ENCODE measurements around the gene B4GALNT2.
"Not testable (repeated sequence)": the region's sequence is repeated elsewhere in the genome, so short reads cannot be mapped to it uniquely, and the experiment has no call there.

The B4GALNT2 gene

DNA sequence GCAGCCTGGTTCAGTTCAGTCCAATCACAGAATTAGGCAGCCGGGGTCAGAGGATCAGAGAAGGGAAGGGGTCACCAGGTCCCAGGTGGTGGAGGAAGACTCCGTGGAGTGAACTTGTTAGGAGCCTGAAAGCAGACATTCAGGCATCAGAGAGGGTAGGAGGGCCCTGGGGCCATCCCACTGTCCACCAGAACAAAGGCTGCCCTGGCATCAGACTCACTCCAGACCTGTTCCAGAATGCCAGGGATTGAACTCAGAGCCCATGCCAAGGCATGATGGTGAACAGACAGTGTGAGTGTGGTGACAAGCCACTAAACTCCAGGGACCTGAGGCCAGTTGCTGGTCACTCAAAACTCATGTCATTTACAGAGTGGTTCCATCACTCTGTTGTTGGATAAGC is 37.6 kb downstream of the B4GALNT2 start:
- Histone ChIP-seq H3K9me2 (replicated peaks; ENCODE audit: control insufficient read depth, low read length) (no peaks in the 10 kb centered on the region), H3F3A (ENCODE audit: control insufficient read depth, insufficient read depth) (no peaks in the 10 kb centered on the region), H3K36me3 (ENCODE audit: control insufficient read depth, low read length) (no peaks in the 10 kb centered on the region), H3K9me3 (ENCODE audit: control insufficient read depth, insufficient read depth, low read length) (0 out of 2 replicates have a peak, but pooled peaks cover under 1% of the 10 kb centered on the region), H3K4me1 (ENCODE audit: control insufficient read depth, low read length) (no peaks in the 10 kb centered on the region), H3K79me2 (ENCODE audit: control insufficient read depth, low read length) (no peaks in the 10 kb centered on the region), H3K4me3 (ENCODE audit: low read length) (no peak overlapping the region), H3K4me2 (ENCODE audit: low read length) (no peak overlapping the region), H4K20me1 (ENCODE audit: control insufficient read depth, insufficient read depth, low read depth, low read length) (no peaks in the 10 kb centered on the region), H3K27ac (ENCODE audit: low read depth, low read length) (no peak overlapping the region), H3K27me3 (ENCODE audit: control insufficient read depth, low read length) (peaks cover 33% of the 10 kb centered on the region)
- TF ChIP-seq EZH2phosphoT487 (IDR thresholded peaks at IDR 0.05; ENCODE audit: borderline replicate concordance, low read length), result no peak
- TF ChIP-seq, protein P1, sequence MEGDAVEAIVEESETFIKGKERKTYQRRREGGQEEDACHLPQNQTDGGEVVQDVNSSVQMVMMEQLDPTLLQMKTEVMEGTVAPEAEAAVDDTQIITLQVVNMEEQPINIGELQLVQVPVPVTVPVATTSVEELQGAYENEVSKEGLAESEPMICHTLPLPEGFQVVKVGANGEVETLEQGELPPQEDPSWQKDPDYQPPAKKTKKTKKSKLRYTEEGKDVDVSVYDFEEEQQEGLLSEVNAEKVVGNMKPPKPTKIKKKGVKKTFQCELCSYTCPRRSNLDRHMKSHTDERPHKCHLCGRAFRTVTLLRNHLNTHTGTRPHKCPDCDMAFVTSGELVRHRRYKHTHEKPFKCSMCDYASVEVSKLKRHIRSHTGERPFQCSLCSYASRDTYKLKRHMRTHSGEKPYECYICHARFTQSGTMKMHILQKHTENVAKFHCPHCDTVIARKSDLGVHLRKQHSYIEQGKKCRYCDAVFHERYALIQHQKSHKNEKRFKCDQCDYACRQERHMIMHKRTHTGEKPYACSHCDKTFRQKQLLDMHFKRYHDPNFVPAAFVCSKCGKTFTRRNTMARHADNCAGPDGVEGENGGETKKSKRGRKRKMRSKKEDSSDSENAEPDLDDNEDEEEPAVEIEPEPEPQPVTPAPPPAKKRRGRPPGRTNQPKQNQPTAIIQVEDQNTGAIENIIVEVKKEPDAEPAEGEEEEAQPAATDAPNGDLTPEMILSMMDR (IDR thresholded peaks at IDR 0.05; ENCODE audit: low read depth, low read length, poor library complexity, severe bottlenecking), result no peak

DNA sequence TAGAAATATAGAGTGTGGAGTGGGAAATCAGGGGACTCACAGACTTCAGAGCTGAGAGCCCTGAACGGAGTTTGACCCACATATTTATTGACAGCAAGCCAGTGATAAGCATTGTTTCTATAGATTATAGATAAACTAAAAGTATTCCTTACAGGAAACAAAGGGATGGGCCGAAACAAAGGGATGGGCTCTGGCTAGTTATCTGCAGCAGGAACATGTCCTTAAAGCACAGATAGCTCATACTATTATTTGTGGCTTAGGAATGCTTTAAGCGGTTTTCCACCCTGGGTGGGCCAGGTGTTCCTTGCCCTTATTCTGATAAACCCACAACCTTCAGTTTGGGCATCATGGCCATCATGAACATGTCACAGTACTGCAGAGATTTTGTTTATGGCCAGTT is 38.1 kb downstream of the B4GALNT2 start:
- peaks cover 31% of the 10 kb centered on the region for H3K27me3 ChIP-seq (ENCODE audit: control insufficient read depth, low read length)
- H3K36me3 ChIP-seq (ENCODE audit: control insufficient read depth, low read length); H3K79me2 ChIP-seq (ENCODE audit: control insufficient read depth, low read length); H3K27ac ChIP-seq (ENCODE audit: low read depth, low read length); H3K9me3 ChIP-seq (ENCODE audit: control insufficient read depth, insufficient read depth, low read length); H3F3A ChIP-seq (ENCODE audit: control insufficient read depth, insufficient read depth); H3K4me3 ChIP-seq (ENCODE audit: low read length); H3K9me2 ChIP-seq (replicated peaks; ENCODE audit: control insufficient read depth, low read length); H3K4me2 ChIP-seq (ENCODE audit: low read length); H3K4me1 ChIP-seq (ENCODE audit: control insufficient read depth, low read length); H4K20me1 ChIP-seq (ENCODE audit: control insufficient read depth, insufficient read depth, low read depth, low read length): not testable (repeated sequence)

DNA sequence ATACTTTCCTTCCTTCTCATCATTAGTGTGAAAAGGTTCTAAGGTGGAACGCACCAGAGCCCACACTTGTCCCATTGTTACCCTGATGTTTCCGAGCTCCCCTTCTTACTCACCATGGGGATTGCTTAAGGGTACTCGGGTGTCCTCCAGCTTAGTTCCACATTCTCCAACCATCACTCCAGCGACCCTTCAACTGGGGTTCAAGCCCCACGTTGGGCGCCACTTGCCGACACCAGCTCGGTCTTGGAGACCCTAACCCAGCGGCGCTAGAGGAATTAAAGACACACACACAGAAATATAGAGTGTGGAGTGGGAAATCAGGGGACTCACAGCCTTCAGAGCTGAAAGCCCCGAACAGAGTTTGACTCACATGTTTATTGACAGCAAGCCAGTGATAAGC is 43.4 kb downstream of the B4GALNT2 start:
- H3K9me2 ChIP-seq (replicated peaks; ENCODE audit: control insufficient read depth, low read length); H3K79me2 ChIP-seq (ENCODE audit: control insufficient read depth, low read length); H3K27ac ChIP-seq (ENCODE audit: low read depth, low read length); H3K36me3 ChIP-seq (ENCODE audit: control insufficient read depth, low read length); H4K20me1 ChIP-seq (ENCODE audit: control insufficient read depth, insufficient read depth, low read depth, low read length); H3K4me2 ChIP-seq (ENCODE audit: low read length); H3F3A ChIP-seq (ENCODE audit: control insufficient read depth, insufficient read depth); H3K27me3 ChIP-seq (ENCODE audit: control insufficient read depth, low read length); H3K4me1 ChIP-seq (ENCODE audit: control insufficient read depth, low read length); H3K4me3 ChIP-seq (ENCODE audit: low read length): not testable (repeated sequence)
- H3K9me3 ChIP-seq (ENCODE audit: control insufficient read depth, insufficient read depth, low read length), result peaks cover 15% of the 10 kb centered on the region

DNA sequence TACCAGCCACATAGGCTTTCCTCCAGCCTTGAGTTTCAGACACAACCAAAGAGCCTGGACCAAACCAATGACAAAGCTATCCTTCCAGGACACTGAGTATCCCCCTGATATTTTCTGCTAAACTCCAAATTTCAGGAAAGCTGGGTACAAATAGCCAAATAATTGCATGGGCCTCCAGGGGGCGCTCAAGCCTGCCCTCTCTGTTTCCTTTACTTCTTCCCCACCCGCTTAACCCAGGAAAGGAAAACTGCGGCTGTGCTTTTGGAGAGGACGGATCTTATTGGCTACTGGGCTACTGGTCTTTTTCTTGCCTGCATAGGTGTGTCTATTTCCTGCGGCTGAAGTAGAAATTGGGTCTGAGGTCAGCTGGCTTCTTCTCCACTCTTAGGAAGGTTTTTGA is 47.7 kb downstream of the B4GALNT2 start:
- Histone ChIP-seq H3K4me3 (ENCODE audit: low read length) (no peak overlapping the region), H3K27me3 (ENCODE audit: control insufficient read depth, low read length) (no peaks in the 10 kb centered on the region), H3K4me1 (ENCODE audit: control insufficient read depth, low read length) (no peaks in the 10 kb centered on the region), H3F3A (ENCODE audit: control insufficient read depth, insufficient read depth) (no peaks in the 10 kb centered on the region), H3K9me3 (ENCODE audit: control insufficient read depth, insufficient read depth, low read length) (peaks cover 35% of the 10 kb centered on the region), H3K4me2 (ENCODE audit: low read length) (no peak overlapping the region), H3K79me2 (ENCODE audit: control insufficient read depth, low read length) (no peaks in the 10 kb centered on the region), H3K9me2 (replicated peaks; ENCODE audit: control insufficient read depth, low read length) (no peaks in the 10 kb centered on the region), H4K20me1 (ENCODE audit: control insufficient read depth, insufficient read depth, low read depth, low read length) (no peaks in the 10 kb centered on the region), H3K27ac (ENCODE audit: low read depth, low read length) (no peak overlapping the region), H3K36me3 (ENCODE audit: control insufficient read depth, low read length) (no peaks in the 10 kb centered on the region)
- TF ChIP-seq, protein P1 (IDR thresholded peaks at IDR 0.05; ENCODE audit: low read depth, low read length, poor library complexity, severe bottlenecking), result peak; percentile 95
- no peak for TF ChIP-seq EZH2phosphoT487 (IDR thresholded peaks at IDR 0.05; ENCODE audit: borderline replicate concordance, low read length)
